Measurements from ENCODE around the gene HTR2C.
"Not testable (repeated sequence)": the region's sequence is repeated elsewhere in the genome, so short reads cannot be mapped to it uniquely, and the experiment has no call there.

The HTR2C gene

GRCh38 chrX:114650351-114650750 is 66.5 kb downstream of the HTR2C start:
- H3K79me2 ChIP-seq (ENCODE audit: low read length) = no peaks in the 10 kb centered on the region
- H2AFZ ChIP-seq (ENCODE audit: low read depth, low read length) = no peak overlapping the region
- no peak overlapping the region for H3K4me2 ChIP-seq (ENCODE audit: low read length)
- no peaks in the 10 kb centered on the region for H3K4me1 ChIP-seq (ENCODE audit: low read length)
- no peak overlapping the region for H3K4me3 ChIP-seq (ENCODE audit: low read length)
- H3K36me3 ChIP-seq (replicated peaks; ENCODE audit: low read depth, low read length) = no peaks in the 10 kb centered on the region
- H4K20me1 ChIP-seq (ENCODE audit: insufficient read depth, low read length) = no peaks in the 10 kb centered on the region
- H3K9me3 ChIP-seq (ENCODE audit: insufficient read depth, low read length) = no peaks in the 10 kb centered on the region
- no peaks in the 10 kb centered on the region for H3K27me3 ChIP-seq (ENCODE audit: low read depth, low read length)
- TF ChIP-seq EZH2phosphoT487 (IDR thresholded peaks at IDR 0.05; ENCODE audit: low read depth) (no peak), CTCF (IDR thresholded peaks at IDR 0.05; ENCODE audit: low read depth, low read length) (no peak)
- no peak overlapping the region for H3K27ac ChIP-seq (ENCODE audit: low read length)
- H3K9ac ChIP-seq (ENCODE audit: low read length) = no peak overlapping the region

GRCh38 chrX:114675365-114675764 is 91.5 kb downstream of the HTR2C start:
- H3K36me3 ChIP-seq (replicated peaks; ENCODE audit: low read depth, low read length) = no peaks in the 10 kb centered on the region
- no peaks in the 10 kb centered on the region for H3K27me3 ChIP-seq (ENCODE audit: low read depth, low read length)
- no peaks in the 10 kb centered on the region for H4K20me1 ChIP-seq (ENCODE audit: insufficient read depth, low read length)
- H3K27ac ChIP-seq (ENCODE audit: low read length) = no peak overlapping the region
- no peak overlapping the region for H3K9ac ChIP-seq (ENCODE audit: low read length)
- H3K4me2 ChIP-seq (ENCODE audit: low read length) = no peak overlapping the region
- H3K9me3 ChIP-seq (ENCODE audit: insufficient read depth, low read length) = no peaks in the 10 kb centered on the region
- H3K79me2 ChIP-seq (ENCODE audit: low read length) = no peaks in the 10 kb centered on the region
- TF ChIP-seq CTCF (IDR thresholded peaks at IDR 0.05; ENCODE audit: low read depth, low read length) (no peak), EZH2phosphoT487 (IDR thresholded peaks at IDR 0.05; ENCODE audit: low read depth) (no peak)
- no peak overlapping the region for H2AFZ ChIP-seq (ENCODE audit: low read depth, low read length)
- H3K4me1 ChIP-seq (ENCODE audit: low read length) = no peaks in the 10 kb centered on the region
- no peak overlapping the region for H3K4me3 ChIP-seq (ENCODE audit: low read length)

- not testable (repeated sequence) for H3K9ac ChIP-seq (ENCODE audit: low read length); H3K4me2 ChIP-seq (ENCODE audit: low read length); H3K4me3 ChIP-seq (ENCODE audit: low read length); H4K20me1 ChIP-seq (ENCODE audit: insufficient read depth, low read length); H3K27ac ChIP-seq (ENCODE audit: low read length); H3K9me3 ChIP-seq (ENCODE audit: insufficient read depth, low read length); H2AFZ ChIP-seq (ENCODE audit: low read depth, low read length); H3K36me3 ChIP-seq (replicated peaks; ENCODE audit: low read depth, low read length); H3K27me3 ChIP-seq (ENCODE audit: low read depth, low read length); H3K4me1 ChIP-seq (ENCODE audit: low read length); H3K79me2 ChIP-seq (ENCODE audit: low read length)
Observed at GRCh38 chrX:114700533-114700932, 116.6 kb downstream of the HTR2C start.

- Histone ChIP-seq H3K9me3 (ENCODE audit: insufficient read depth, low read length) (no peaks in the 10 kb centered on the region), H2AFZ (ENCODE audit: low read depth, low read length) (no peak overlapping the region), H3K36me3 (replicated peaks; ENCODE audit: low read depth, low read length) (no peaks in the 10 kb centered on the region), H3K9ac (ENCODE audit: low read length) (no peak overlapping the region), H3K79me2 (ENCODE audit: low read length) (no peaks in the 10 kb centered on the region), H3K27ac (ENCODE audit: low read length) (no peak overlapping the region), H3K4me2 (ENCODE audit: low read length) (no peak overlapping the region), H3K4me3 (ENCODE audit: low read length) (no peak overlapping the region), H3K4me1 (ENCODE audit: low read length) (no peaks in the 10 kb centered on the region), H3K27me3 (ENCODE audit: low read depth, low read length) (no peaks in the 10 kb centered on the region), H4K20me1 (ENCODE audit: insufficient read depth, low read length) (no peaks in the 10 kb centered on the region)
- no peak for TF ChIP-seq EZH2phosphoT487 (IDR thresholded peaks at IDR 0.05; ENCODE audit: low read depth)
- TF ChIP-seq CTCF (IDR thresholded peaks at IDR 0.05; ENCODE audit: low read depth, low read length) = no peak
Observed at GRCh38 chrX:114709406-114709805, 125.5 kb downstream of the HTR2C start.

- Histone ChIP-seq H3K9ac (ENCODE audit: low read length) (no peak overlapping the region), H3K27me3 (ENCODE audit: low read depth, low read length) (no peaks in the 10 kb centered on the region), H3K4me2 (ENCODE audit: low read length) (no peak overlapping the region), H2AFZ (ENCODE audit: low read depth, low read length) (no peak overlapping the region), H3K27ac (ENCODE audit: low read length) (no peak overlapping the region), H3K36me3 (replicated peaks; ENCODE audit: low read depth, low read length) (no peaks in the 10 kb centered on the region), H3K9me3 (ENCODE audit: insufficient read depth, low read length) (no peaks in the 10 kb centered on the region), H3K4me1 (ENCODE audit: low read length) (no peaks in the 10 kb centered on the region), H4K20me1 (ENCODE audit: insufficient read depth, low read length) (no peaks in the 10 kb centered on the region), H3K4me3 (ENCODE audit: low read length) (no peak overlapping the region), H3K79me2 (ENCODE audit: low read length) (no peaks in the 10 kb centered on the region)
- no peak for TF ChIP-seq EZH2phosphoT487 (IDR thresholded peaks at IDR 0.05; ENCODE audit: low read depth)
- TF ChIP-seq CTCF (IDR thresholded peaks at IDR 0.05; ENCODE audit: low read depth, low read length) = no peak
Observed at GRCh38 chrX:114710571-114710970, 126.7 kb downstream of the HTR2C start.

Measured in OCI-LY3 (cell line).